ENCODE measurements around the gene SKIDA1. TPM values are rescaled to one million over a fixed set of nuclear protein-coding genes. Genes with fewer than 3 reads are reported as not detected.

The SKIDA1 gene
- total and polyA plus RNA-seq, 3 experiments from 2014 or later = 0.20 to 0.35 (median 0.24) TPM

- ChIA-PET POLR2A (no interaction called here), CTCF (no interaction called here)
- peaks cover 13% of the 10 kb centered on the region for H3K4me1 ChIP-seq (ENCODE audit: insufficient read depth, low read length)
- no peaks in the 10 kb centered on the region for H3K9me3 ChIP-seq (ENCODE audit: low read length)
- Mint-ChIP-seq H3K4me3 (no peak overlapping the region), H3K4me1 (peaks cover 9 to 11% (median 9%) of the 10 kb centered on the region in 3 donors), H3K27me3 (peaks cover 46 to 58% of the 10 kb centered on the region in 2 donors), H3K27ac (no peak overlapping the region), H3K9me3 (no peaks in the 10 kb centered on the region), H3K36me3 (no peaks in the 10 kb centered on the region)
- H3K36me3 ChIP-seq (ENCODE audit: insufficient read depth, low read length) = no peaks in the 10 kb centered on the region
- peaks cover 28% of the 10 kb centered on the region for H3K27me3 ChIP-seq (ENCODE audit: insufficient read depth, low read length, poor library complexity, severe bottlenecking)
- no peak overlapping the region for H3K27ac ChIP-seq (ENCODE audit: low read depth, low read length)
- no peak for DNase-seq
- H3K4me3 ChIP-seq (ENCODE audit: low read length) = no peak overlapping the region
These were observed 23.6 kb downstream of the SKIDA1 start for GRCh38 chr10:21501731-21502347.

DNA sequence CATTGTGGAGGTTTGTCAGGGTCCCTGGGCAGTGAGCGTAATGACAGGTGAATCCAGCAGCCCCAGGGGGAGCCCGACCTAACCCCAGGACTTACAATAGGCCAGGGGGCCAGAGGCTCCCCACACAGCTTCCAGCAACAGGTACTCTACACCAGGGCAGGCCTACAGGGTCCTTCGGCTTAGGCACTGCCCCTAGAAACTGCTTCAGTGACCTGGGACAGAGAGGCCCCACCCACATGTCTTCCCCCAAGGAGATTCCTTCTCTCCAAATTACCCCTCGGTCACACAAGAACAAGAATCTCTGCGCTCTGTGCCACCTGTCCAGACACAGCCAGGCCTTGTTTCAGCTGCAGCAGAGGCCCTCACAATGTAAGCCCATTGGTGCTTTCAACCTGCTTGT, 24.4 kb downstream of the SKIDA1 start:
- POLR2A ChIA-PET = no interaction called here
- Histone ChIP-seq H3K4me1 (ENCODE audit: insufficient read depth, low read length) (peaks cover 14% of the 10 kb centered on the region), H3K36me3 (ENCODE audit: insufficient read depth, low read length) (no peaks in the 10 kb centered on the region), H3K9me3 (ENCODE audit: low read length) (no peaks in the 10 kb centered on the region), H3K27ac (ENCODE audit: low read depth, low read length) (no peak overlapping the region), H3K4me3 (ENCODE audit: low read length) (no peak overlapping the region), H3K27me3 (ENCODE audit: insufficient read depth, low read length, poor library complexity, severe bottlenecking) (peaks cover 30% of the 10 kb centered on the region)
- Mint-ChIP-seq H3K4me1 (peaks cover 11 to 12% (median 11%) of the 10 kb centered on the region in 3 donors), H3K9me3 (no peaks in the 10 kb centered on the region), H3K4me3 (no peak overlapping the region), H3K27ac (no peak overlapping the region), H3K36me3 (no peaks in the 10 kb centered on the region), H3K27me3 (peaks cover 44 to 54% of the 10 kb centered on the region in 2 donors)
- CTCF ChIA-PET = interaction anchor here (1.5 kb wide), 1 partner anchor 21 kb away, joined by 3 read pairs; no protein-coding TSS in a partner anchor
- DNase-seq = no peak

DNA sequence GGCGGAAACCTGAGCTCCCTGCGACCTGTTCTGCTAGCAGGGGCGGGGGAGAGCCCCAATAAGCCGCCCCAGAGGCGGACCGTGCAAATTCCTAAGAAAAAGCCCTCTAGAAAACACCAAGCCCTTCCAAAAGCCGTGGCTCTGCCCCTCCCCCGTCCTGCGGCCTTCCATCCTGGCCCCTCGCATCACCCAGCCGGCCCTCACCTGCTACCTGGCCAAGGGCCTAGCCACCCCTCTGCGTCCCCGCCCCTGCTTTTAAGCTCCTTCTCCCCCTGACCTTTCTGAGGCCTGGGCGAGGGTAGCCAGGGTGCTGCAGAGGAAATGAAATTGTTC, 24.9 kb downstream of the SKIDA1 start:
- peaks cover 30% of the 10 kb centered on the region for H3K27me3 ChIP-seq (ENCODE audit: insufficient read depth, low read length, poor library complexity, severe bottlenecking)
- H3K4me1 ChIP-seq (ENCODE audit: insufficient read depth, low read length) = peaks cover 14% of the 10 kb centered on the region
- Mint-ChIP-seq H3K36me3 (no peaks in the 10 kb centered on the region), H3K9me3 (no peaks in the 10 kb centered on the region), H3K4me1 (peaks cover 11 to 13% (median 12%) of the 10 kb centered on the region in 3 donors), H3K27ac (no peak overlapping the region), H3K4me3 (no peak overlapping the region), H3K27me3 (peaks cover 43 to 53% of the 10 kb centered on the region in 2 donors)
- no peak for DNase-seq
- no peak overlapping the region for H3K27ac ChIP-seq (ENCODE audit: low read depth, low read length)
- ChIA-PET CTCF (interaction anchor here (1.5 kb wide), 1 partner anchor 22 kb away, joined by 3 read pairs; no protein-coding TSS in a partner anchor), POLR2A (no interaction called here)
- H3K4me3 ChIP-seq (ENCODE audit: low read length) = no peak overlapping the region
- H3K36me3 ChIP-seq (ENCODE audit: insufficient read depth, low read length) = no peaks in the 10 kb centered on the region
- H3K9me3 ChIP-seq (ENCODE audit: low read length) = no peaks in the 10 kb centered on the region

DNA sequence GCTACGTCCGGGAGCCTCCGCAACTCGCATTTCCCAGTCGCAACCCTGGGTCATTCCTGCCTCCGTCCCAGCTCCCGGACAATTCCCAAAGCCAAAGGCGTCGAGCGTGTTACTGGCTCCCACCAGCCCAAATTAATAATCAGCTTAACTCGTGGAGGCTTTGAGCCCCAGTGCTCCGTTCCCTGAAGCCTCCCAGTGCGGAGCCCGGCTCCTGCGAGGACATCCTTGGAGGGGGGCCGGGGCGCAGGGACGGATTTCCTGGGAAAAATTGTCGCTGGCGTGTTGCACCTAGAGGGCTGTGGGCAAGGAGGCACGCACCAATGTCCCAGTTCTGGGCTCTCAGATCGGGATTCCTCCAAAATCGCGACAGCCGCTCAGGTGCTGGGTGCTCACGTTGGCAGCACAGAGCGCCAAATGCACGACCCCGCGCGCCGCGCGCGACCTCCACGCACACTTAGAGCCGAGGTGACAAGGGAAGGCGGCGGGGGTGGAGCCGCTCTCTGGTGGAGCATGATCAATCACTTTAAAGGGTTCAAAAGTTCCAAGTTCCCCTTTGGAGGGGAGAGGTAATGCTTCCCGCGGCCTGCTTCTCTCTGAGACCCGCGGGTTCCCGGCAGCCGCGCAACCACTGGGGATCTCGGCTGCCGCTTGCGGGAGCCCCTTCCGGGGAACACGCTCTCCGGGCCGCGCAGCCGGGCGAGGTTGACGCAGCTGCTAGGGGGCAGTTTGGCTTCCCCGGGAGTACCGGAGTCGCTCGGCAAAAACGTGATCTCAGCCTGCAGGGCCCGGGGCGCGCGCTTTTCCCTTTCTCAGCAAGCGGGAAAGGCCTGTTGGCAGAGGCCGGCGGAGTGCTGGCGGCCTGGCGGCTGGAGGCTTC, 25.5 kb downstream of the SKIDA1 start:
- CTCF ChIA-PET = interaction anchor here (1.5 kb wide), 1 partner anchor 23 kb away, joined by 3 read pairs; no protein-coding TSS in a partner anchor
- no peaks in the 10 kb centered on the region for H3K9me3 ChIP-seq (ENCODE audit: low read length)
- H3K4me1 ChIP-seq (ENCODE audit: insufficient read depth, low read length) = peaks cover 20% of the 10 kb centered on the region
- no peak overlapping the region for H3K27ac Mint-ChIP-seq
- H3K36me3 ChIP-seq (ENCODE audit: insufficient read depth, low read length) = no peaks in the 10 kb centered on the region
- peaks cover 48 to 59% of the 10 kb centered on the region in 2 donors for H3K27me3 Mint-ChIP-seq
- peak in 1 of 5 donors; percentile 19 for DNase-seq
- H3K4me3 Mint-ChIP-seq = no peak overlapping the region
- no peak overlapping the region for H3K27ac ChIP-seq (ENCODE audit: low read depth, low read length)
- H3K27me3 ChIP-seq (ENCODE audit: insufficient read depth, low read length, poor library complexity, severe bottlenecking) = peaks cover 36% of the 10 kb centered on the region
- no peaks in the 10 kb centered on the region for H3K36me3 Mint-ChIP-seq
- H3K4me1 Mint-ChIP-seq = peaks cover 16 to 19% (median 18%) of the 10 kb centered on the region in 3 donors
- POLR2A ChIA-PET = no interaction called here
- H3K9me3 Mint-ChIP-seq = no peaks in the 10 kb centered on the region
- H3K4me3 ChIP-seq (ENCODE audit: low read length) = no peak overlapping the region

DNA sequence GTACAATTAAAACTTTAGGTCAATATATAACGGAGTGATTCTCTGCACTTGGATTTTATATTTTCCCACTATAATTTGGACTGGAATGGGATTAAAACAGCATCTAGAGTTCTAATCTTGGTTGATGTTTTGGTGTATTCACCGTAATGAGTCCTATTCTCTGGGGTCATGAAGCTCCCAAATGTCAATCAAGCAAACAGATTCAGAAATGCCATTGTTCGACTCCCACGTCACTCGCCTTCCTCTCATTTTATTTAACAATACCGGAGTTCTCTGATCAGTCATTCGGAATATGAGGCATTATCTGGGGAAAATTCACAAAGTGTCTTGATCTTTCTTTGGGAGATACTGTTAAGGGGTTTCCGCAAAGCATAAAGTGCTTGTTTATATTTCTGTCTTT, 26.5 kb downstream of the SKIDA1 start:
- ChIA-PET POLR2A (no interaction called here), CTCF (no interaction called here)
- peaks cover 50 to 58% of the 10 kb centered on the region in 2 donors for H3K27me3 Mint-ChIP-seq
- no peaks in the 10 kb centered on the region for H3K36me3 Mint-ChIP-seq
- Histone ChIP-seq H3K27ac (ENCODE audit: low read depth, low read length) (no peak overlapping the region), H3K9me3 (ENCODE audit: low read length) (no peaks in the 10 kb centered on the region), H3K4me1 (ENCODE audit: insufficient read depth, low read length) (peaks cover 28% of the 10 kb centered on the region), H3K36me3 (ENCODE audit: insufficient read depth, low read length) (no peaks in the 10 kb centered on the region), H3K4me3 (ENCODE audit: low read length) (no peak overlapping the region), H3K27me3 (ENCODE audit: insufficient read depth, low read length, poor library complexity, severe bottlenecking) (peaks cover 46% of the 10 kb centered on the region)
- DNase-seq = no peak
- no peaks in the 10 kb centered on the region for H3K9me3 Mint-ChIP-seq
- peak overlapping the region in 2 of 8 donors; percentile 12 to 19 for H3K27ac Mint-ChIP-seq
- H3K4me1 Mint-ChIP-seq = peaks cover 20 to 26% (median 24%) of the 10 kb centered on the region in 3 donors
- peak overlapping the region in 1 of 7 donors; percentile 94 for H3K4me3 Mint-ChIP-seq

DNA sequence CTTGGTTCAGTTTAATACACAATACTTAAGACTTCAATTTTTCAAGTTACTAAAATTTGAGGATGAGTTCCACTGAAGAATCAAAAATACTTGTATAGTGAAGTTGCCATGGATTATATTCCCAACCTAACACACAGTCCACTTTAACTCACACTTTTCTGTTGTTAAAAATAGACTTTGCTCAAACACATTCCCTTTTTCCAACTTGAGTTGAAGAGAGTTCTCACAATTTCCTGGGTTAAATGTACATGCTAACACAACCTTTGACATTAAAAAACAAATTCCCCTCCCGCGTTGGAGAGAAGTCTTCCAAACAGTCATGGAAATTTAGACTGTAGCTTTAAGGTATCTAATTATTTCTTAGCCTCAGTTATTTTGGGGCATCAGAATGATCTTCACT, 27.1 kb downstream of the SKIDA1 start:
- peaks cover 20 to 30% (median 25%) of the 10 kb centered on the region in 3 donors for H3K4me1 Mint-ChIP-seq
- POLR2A ChIA-PET = no interaction called here
- H3K27me3 ChIP-seq (ENCODE audit: insufficient read depth, low read length, poor library complexity, severe bottlenecking) = peaks cover 51% of the 10 kb centered on the region
- H3K9me3 Mint-ChIP-seq = no peaks in the 10 kb centered on the region
- peak overlapping the region in 1 of 8 donors; percentile 19 for H3K27ac Mint-ChIP-seq
- H3K4me3 Mint-ChIP-seq = peak overlapping the region in 4 of 7 donors; percentile 2 to 94 (median 38)
- peaks cover 55 to 60% of the 10 kb centered on the region in 2 donors for H3K27me3 Mint-ChIP-seq
- H3K4me1 ChIP-seq (ENCODE audit: insufficient read depth, low read length) = peaks cover 29% of the 10 kb centered on the region
- no peak overlapping the region for H3K27ac ChIP-seq (ENCODE audit: low read depth, low read length)
- H3K4me3 ChIP-seq (ENCODE audit: low read length) = no peak overlapping the region
- CTCF ChIA-PET = interaction anchor here (0.8 to 3.4 kb wide), 2 partner anchors 17 to 1490 kb away, joined by 3 to 16 read pairs; no protein-coding TSS in a partner anchor
- no peaks in the 10 kb centered on the region for H3K9me3 ChIP-seq (ENCODE audit: low read length)
- DNase-seq = no peak
- no peaks in the 10 kb centered on the region for H3K36me3 ChIP-seq (ENCODE audit: insufficient read depth, low read length)
- H3K36me3 Mint-ChIP-seq = no peaks in the 10 kb centered on the region

DNA sequence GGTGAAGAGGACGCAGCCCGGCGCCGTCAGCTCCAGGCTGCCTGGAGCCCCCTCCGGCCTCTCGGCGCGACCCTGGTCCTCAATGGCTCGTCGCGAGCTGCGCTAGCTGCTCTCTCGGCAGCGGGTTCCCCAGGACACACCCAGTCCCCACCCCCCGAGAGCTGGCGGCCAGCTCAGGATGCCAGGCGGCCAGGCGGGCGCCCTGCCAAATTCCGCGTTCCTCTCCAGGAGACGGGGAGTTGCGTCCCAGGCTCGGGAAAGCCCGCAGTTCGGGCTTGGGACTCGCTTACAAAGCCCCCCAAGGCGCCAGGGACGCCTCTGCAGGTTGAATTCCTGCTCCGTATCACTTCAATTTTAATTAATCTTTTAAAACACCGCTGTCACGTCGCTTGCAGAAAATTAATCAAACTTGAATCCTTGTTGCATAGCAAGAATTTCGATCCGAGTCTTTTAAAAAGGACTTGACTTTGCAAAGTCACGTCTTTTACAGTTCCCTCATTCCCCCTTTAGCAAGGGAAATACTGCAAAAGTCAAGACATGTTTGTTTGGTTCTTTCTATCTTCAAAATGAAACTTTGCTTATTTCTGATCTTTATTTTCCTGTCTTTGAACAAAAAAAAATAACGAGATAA, 28.2 kb downstream of the SKIDA1 start:
- peaks cover 55 to 63% of the 10 kb centered on the region in 2 donors for H3K27me3 Mint-ChIP-seq
- H3K36me3 ChIP-seq (ENCODE audit: insufficient read depth, low read length) = no peaks in the 10 kb centered on the region
- peak overlapping the region; percentile 72 to 94 (median 83) for H3K4me3 Mint-ChIP-seq
- peaks cover 20 to 30% (median 25%) of the 10 kb centered on the region in 3 donors for H3K4me1 Mint-ChIP-seq
- no peak overlapping the region for H3K27ac ChIP-seq (ENCODE audit: low read depth, low read length)
- H3K27me3 ChIP-seq (ENCODE audit: insufficient read depth, low read length, poor library complexity, severe bottlenecking) = peaks cover 51% of the 10 kb centered on the region
- no peaks in the 10 kb centered on the region for H3K9me3 Mint-ChIP-seq
- H3K4me3 ChIP-seq (ENCODE audit: low read length) = peak overlapping the region; percentile 69
- H3K9me3 ChIP-seq (ENCODE audit: low read length) = no peaks in the 10 kb centered on the region
- POLR2A ChIA-PET = interaction anchor here (0.5 to 1.9 kb wide), 4 partner anchors 13 to 110 kb away, joined by 3 to 13 read pairs (median 4); partner anchors contain the start of gene SKIDA1
- H3K27ac Mint-ChIP-seq = peak overlapping the region in 1 of 8 donors; percentile 19
- no peaks in the 10 kb centered on the region for H3K36me3 Mint-ChIP-seq
- H3K4me1 ChIP-seq (ENCODE audit: insufficient read depth, low read length) = peaks cover 29% of the 10 kb centered on the region
- peak in 3 of 5 donors; percentile 24 to 34 (median 26) for DNase-seq
- CTCF ChIA-PET = interaction anchor here (0.6 to 3.4 kb wide), 17 partner anchors 9 to 1491 kb away, joined by 3 to 19 read pairs (median 5); partner anchors contain the start of gene SKIDA1
